ENCODE data around the gene DLGAP1. TPM values are rescaled to one million over a fixed set of nuclear protein-coding genes. Genes with fewer than 3 reads are reported as not detected.

DLGAP1 gene
- total and polyA plus RNA-seq, 2 of the 13 experiments (the other 11 are each of a cell fraction or from before 2014, with no cell fraction given) = 0.01 TPM; not detected in 1

DNA sequence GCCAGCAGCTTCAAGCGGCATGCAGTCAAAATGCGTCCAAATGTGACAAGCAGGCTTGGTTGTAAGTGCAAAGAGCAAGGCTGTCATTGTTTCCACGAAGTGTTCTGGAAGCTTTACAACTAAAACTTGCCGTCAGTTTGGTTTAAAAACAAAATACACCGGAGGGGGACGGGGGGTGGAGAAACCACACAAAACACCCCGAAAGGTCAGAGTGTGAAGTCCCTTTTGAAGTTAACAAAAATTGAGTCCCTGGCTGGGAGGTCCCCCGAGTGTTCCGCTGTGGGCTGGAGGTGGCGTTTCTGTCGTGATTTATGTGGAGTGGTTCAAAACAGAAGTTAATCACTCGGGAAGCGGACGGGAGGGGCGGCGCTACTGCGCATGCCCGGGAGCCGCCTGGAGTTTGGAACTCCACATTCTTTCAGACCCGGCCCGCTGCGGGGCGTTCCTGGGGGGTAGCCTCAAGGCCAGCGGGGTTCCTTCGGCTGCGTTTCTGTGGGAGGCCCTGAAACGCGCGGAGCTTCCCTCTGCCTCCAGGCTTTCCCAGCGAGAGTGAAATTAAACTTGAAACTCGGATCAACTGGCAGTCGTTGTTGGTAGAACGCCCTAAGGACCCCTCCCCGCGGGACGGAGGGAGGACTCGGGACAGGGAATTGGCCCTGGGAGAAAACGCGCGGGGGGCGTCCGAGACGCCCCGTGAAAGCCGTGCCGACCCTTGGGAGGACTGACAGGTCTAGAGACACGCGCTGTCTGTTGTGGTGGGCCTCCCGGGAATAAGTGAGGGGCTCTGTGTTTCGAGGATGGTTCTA is 1003.7 kb downstream of the DLGAP1 start (continued):
- TF ChIP-seq ZFX (CRISPR knock-in tag; IDR thresholded peaks at IDR 0.05; ENCODE audit: low read depth) (peak; percentile 46), TAF1 (CRISPR knock-in tag; IDR thresholded peaks at IDR 0.05) (peak; percentile 73), ZNF891 (CRISPR knock-in tag; IDR thresholded peaks at IDR 0.05) (no peak), SRSF1 (optimal IDR thresholded peaks at IDR 0.05; ENCODE audit: low read depth, low read length) (peak; percentile 70), TEAD3 (CRISPR knock-in tag; optimal IDR thresholded peaks at IDR 0.05; ENCODE audit: borderline replicate concordance) (peak; percentile 36), HOXA9 (CRISPR knock-in tag; IDR thresholded peaks at IDR 0.05; ENCODE audit: borderline replicate concordance) (no peak), ISL2 (CRISPR knock-in tag; IDR thresholded peaks at IDR 0.05) (peak; percentile 41), SRSF4 (IDR thresholded peaks at IDR 0.05; ENCODE audit: low read depth, low read length, poor library complexity, severe bottlenecking) (no peak), ZNF761 (CRISPR knock-in tag; conservative IDR thresholded peaks at IDR 0.05) (no peak), YY1 (IDR thresholded peaks at IDR 0.05; ENCODE audit: insufficient read depth, insufficient replicate concordance, low read depth, low read length) (peak; percentile 13), ASH2L (IDR thresholded peaks at IDR 0.05; ENCODE audit: insufficient read length, low read depth, low read length) (peak; percentile 46), ZNF446 (CRISPR knock-in tag; IDR thresholded peaks at IDR 0.05) (no peak), JUND (CRISPR knock-in tag; IDR thresholded peaks at IDR 0.05) (no peak), ZNF143 (CRISPR knock-in tag; IDR thresholded peaks at IDR 0.05) (no peak), ZNF782 (CRISPR knock-in tag; IDR thresholded peaks at IDR 0.05; ENCODE audit: borderline replicate concordance) (no peak), ZMAT3 (CRISPR knock-in tag; conservative IDR thresholded peaks at IDR 0.05) (0 out of 2 replicates have a peak, but pooled peaks have one; percentile 37), ONECUT2 (CRISPR knock-in tag; IDR thresholded peaks at IDR 0.05) (no peak), NFATC3 (CRISPR knock-in tag; IDR thresholded peaks at IDR 0.05) (no peak), STAT5B (CRISPR knock-in tag; IDR thresholded peaks at IDR 0.05) (no peak)
- TF ChIP-seq, protein P1, sequence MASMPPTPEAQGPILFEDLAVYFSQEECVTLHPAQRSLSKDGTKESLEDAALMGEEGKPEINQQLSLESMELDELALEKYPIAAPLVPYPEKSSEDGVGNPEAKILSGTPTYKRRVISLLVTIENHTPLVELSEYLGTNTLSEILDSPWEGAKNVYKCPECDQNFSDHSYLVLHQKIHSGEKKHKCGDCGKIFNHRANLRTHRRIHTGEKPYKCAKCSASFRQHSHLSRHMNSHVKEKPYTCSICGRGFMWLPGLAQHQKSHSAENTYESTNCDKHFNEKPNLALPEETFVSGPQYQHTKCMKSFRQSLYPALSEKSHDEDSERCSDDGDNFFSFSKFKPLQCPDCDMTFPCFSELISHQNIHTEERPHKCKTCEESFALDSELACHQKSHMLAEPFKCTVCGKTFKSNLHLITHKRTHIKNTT (CRISPR knock-in tag; IDR thresholded peaks at IDR 0.05) = no peak
- TF ChIP-seq, protein P2, sequence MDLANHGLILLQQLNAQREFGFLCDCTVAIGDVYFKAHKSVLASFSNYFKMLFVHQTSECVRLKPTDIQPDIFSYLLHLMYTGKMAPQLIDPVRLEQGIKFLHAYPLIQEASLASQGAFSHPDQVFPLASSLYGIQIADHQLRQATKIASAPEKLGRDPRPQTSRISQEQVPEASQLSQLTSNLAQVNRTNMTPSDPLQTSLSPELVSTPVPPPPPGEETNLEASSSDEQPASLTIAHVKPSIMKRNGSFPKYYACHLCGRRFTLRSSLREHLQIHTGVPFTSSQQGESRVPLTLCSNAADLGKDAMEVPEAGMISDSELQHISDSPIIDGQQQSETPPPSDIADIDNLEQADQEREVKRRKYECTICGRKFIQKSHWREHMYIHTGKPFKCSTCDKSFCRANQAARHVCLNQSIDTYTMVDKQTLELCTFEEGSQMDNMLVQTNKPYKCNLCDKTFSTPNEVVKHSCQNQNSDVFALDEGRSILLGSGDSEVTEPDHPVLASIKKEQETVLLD (CRISPR knock-in tag; IDR thresholded peaks at IDR 0.05; ENCODE audit: low read depth) = no peak
- TF ChIP-seq, protein P3, sequence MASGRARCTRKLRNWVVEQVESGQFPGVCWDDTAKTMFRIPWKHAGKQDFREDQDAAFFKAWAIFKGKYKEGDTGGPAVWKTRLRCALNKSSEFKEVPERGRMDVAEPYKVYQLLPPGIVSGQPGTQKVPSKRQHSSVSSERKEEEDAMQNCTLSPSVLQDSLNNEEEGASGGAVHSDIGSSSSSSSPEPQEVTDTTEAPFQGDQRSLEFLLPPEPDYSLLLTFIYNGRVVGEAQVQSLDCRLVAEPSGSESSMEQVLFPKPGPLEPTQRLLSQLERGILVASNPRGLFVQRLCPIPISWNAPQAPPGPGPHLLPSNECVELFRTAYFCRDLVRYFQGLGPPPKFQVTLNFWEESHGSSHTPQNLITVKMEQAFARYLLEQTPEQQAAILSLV (CRISPR knock-in tag; IDR thresholded peaks at IDR 0.05; ENCODE audit: borderline replicate concordance) = peak; percentile 63; the same call in 1 of the 2 replicates
- TF ChIP-seq, protein P4, sequence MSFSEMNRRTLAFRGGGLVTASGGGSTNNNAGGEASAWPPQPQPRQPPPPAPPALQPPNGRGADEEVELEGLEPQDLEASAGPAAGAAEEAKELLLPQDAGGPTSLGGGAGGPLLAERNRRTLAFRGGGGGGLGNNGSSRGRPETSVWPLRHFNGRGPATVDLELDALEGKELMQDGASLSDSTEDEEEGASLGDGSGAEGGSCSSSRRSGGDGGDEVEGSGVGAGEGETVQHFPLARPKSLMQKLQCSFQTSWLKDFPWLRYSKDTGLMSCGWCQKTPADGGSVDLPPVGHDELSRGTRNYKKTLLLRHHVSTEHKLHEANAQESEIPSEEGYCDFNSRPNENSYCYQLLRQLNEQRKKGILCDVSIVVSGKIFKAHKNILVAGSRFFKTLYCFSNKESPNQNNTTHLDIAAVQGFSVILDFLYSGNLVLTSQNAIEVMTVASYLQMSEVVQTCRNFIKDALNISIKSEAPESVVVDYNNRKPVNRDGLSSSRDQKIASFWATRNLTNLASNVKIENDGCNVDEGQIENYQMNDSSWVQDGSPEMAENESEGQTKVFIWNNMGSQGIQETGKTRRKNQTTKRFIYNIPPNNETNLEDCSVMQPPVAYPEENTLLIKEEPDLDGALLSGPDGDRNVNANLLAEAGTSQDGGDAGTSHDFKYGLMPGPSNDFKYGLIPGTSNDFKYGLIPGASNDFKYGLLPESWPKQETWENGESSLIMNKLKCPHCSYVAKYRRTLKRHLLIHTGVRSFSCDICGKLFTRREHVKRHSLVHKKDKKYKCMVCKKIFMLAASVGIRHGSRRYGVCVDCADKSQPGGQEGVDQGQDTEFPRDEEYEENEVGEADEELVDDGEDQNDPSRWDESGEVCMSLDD (CRISPR knock-in tag; IDR thresholded peaks at IDR 0.05; ENCODE audit: borderline replicate concordance) = peak; percentile 64

Measured in HepG2 (cell line).